Smooth muscle cell (in vitro differentiated cells): ENCODE measurements around the gene NAV2. TPM values are rescaled to one million over a fixed set of nuclear protein-coding genes. Genes with fewer than 3 reads are reported as not detected.

ENCODE experiments used
- DNase-seq: peaks from one replicate; lab custom pipeline; 2025; ENCODE audit not compliant: unreplicated experiment; lab: John Stamatoyannopoulos, UW
- H2AFZ ChIP-seq: fragments of 200-600 bp; sonication (generic); 2 replicates; pipeline ENCODE4 v1.6.0; 2016; ENCODE audit warnings: antibody characterized with exemption, low read depth, mild to moderate bottlenecking
- H3F3A ChIP-seq: fragments of 200-600 bp; sonication (generic); 2 replicates; pipeline ENCODE4 v1.6.0; 2017; ENCODE audit warnings: antibody characterized with exemption, low read depth
- H3K27ac ChIP-seq: fragments of 200-600 bp; sonication (generic); 2 replicates; pipeline ENCODE4 v1.5.1; 2016; ENCODE audit warnings: low read depth, mild to moderate bottlenecking
- H3K27me3 ChIP-seq: fragments of 200-600 bp; sonication (generic); 2 replicates; pipeline ENCODE4 v1.6.1; 2016; ENCODE audit warnings: low read depth, mild to moderate bottlenecking
- H3K36me3 ChIP-seq: fragments of 200-600 bp; sonication (generic); 2 replicates; pipeline ENCODE4 v1.5.1; 2016; ENCODE audit warnings: low read depth
- H3K4me1 ChIP-seq: fragments of 200-600 bp; sonication (generic); 2 replicates; pipeline ENCODE4 v1.5.1; 2016; ENCODE audit warnings: low read depth
- H3K4me2 ChIP-seq: fragments of 200-600 bp; sonication (generic); 2 replicates; pipeline ENCODE4 v1.6.0; 2016; ENCODE audit warnings: mild to moderate bottlenecking
- H3K4me3 ChIP-seq: fragments of 200-600 bp; sonication (generic); 2 replicates; pipeline ENCODE4 v1.5.1; 2016; ENCODE audit warnings: mild to moderate bottlenecking
- H3K79me2 ChIP-seq: fragments of 200-600 bp; sonication (generic); 2 replicates; pipeline ENCODE4 v1.6.0; 2016; ENCODE audit warnings: low read depth, mild to moderate bottlenecking
- H3K9ac ChIP-seq: fragments of 200-600 bp; sonication (generic); 2 replicates; pipeline ENCODE4 v1.6.0; 2016; ENCODE audit warnings: low read depth
- H3K9me3 ChIP-seq: fragments of 200-600 bp; sonication (generic); replicated peaks from 2 replicates; pipeline ENCODE4 v1.5.1; 2016; ENCODE audit warnings: low read depth
- H4K20me1 ChIP-seq: fragments of 200-600 bp; sonication (generic); 2 replicates; pipeline ENCODE4 v1.6.0; 2016; ENCODE audit warnings: low read depth
- WGBS: methylation state at CpG from one replicate; pipeline ENCODE4 v1.1.7; 2016; ENCODE audit warnings: low lambda C conversion rate; 5-methylcytosine and 5-hydroxymethylcytosine counted together
- polyA plus RNA-seq: library from polyadenylated mRNA; unstranded; fragments of >200 nt; fragmentation: Nextera tagmentation; extraction: Ambion mirVana; gene quantifications from 2 replicates; pipeline ENCODE4 v1.2.1, GENCODE V29; 2016
- total RNA-seq: library from RNA; depleted of rRNA; stranded (reverse); fragments of >200 nt; gene quantifications from 2 replicates; pipeline ENCODE4 v1.2.3, GENCODE V29; 2014
- TF ChIP-seq, protein P1 (sequence below): fragments of 200-600 bp; sonication (generic); IDR thresholded peaks from 2 replicates; pipeline ENCODE4 v1.5.1; 2017; ENCODE audit warnings: borderline replicate concordance, mild to moderate bottlenecking, antibody characterized with exemption; ENCODE audit not compliant: insufficient read depth, poor library complexity, severe bottlenecking

NAV2 gene
- total and polyA plus RNA-seq, 2 experiments from 2014 or later = 14.1 to 67.5 TPM

DNA sequence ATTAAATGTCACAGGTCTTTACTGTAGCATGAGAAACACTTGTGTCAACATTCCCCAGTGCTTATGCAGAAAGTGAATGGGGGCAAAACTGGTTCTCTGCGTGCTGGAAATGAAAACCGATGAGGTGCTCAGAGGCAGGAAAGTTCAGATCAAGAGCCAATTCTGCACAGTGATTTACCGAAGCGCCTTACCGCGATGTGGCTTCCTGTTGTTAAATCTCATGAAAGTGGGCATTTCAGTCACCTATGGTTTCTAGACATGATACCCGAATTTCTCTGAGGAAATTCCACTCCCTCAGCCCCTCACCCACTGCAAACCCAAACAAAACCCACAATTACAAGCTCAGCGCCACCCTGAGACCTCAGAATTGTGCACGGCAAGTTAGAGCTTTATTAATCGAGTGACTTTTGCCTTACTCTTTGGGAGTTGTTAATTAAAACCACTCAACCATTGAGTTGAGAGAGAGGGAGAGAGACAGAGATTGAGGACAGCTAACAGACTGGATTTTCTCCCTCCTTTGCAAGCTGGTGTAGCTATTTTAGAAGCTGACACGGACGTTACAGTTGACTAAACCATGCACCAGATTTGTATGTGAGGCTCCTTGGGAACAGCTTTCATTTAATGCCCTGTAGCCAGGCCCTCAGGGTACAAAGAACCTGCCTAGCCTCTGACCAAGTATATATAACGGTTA lies 251.2 kb downstream of the NAV2 start:
- DNase-seq = no peak
- no peak overlapping the region for H3K4me2 ChIP-seq
- H3K9me3 ChIP-seq = no peaks in the 10 kb centered on the region
- H3K4me1 ChIP-seq = no peaks in the 10 kb centered on the region
- H3K27ac ChIP-seq = no peak overlapping the region
- no peak overlapping the region for H3K9ac ChIP-seq
- TF ChIP-seq, protein P1, sequence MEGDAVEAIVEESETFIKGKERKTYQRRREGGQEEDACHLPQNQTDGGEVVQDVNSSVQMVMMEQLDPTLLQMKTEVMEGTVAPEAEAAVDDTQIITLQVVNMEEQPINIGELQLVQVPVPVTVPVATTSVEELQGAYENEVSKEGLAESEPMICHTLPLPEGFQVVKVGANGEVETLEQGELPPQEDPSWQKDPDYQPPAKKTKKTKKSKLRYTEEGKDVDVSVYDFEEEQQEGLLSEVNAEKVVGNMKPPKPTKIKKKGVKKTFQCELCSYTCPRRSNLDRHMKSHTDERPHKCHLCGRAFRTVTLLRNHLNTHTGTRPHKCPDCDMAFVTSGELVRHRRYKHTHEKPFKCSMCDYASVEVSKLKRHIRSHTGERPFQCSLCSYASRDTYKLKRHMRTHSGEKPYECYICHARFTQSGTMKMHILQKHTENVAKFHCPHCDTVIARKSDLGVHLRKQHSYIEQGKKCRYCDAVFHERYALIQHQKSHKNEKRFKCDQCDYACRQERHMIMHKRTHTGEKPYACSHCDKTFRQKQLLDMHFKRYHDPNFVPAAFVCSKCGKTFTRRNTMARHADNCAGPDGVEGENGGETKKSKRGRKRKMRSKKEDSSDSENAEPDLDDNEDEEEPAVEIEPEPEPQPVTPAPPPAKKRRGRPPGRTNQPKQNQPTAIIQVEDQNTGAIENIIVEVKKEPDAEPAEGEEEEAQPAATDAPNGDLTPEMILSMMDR = no peak
- peaks cover 12% of the 10 kb centered on the region for H3F3A ChIP-seq
- no peak overlapping the region for H3K4me3 ChIP-seq
- H3K79me2 ChIP-seq = no peaks in the 10 kb centered on the region
- H2AFZ ChIP-seq = no peak overlapping the region
- no peaks in the 10 kb centered on the region for H3K27me3 ChIP-seq
- H3K36me3 ChIP-seq = no peaks in the 10 kb centered on the region
- WGBS = 78% methylated on average over 13 of the region's 13 CpGs
- no peaks in the 10 kb centered on the region for H4K20me1 ChIP-seq

DNA sequence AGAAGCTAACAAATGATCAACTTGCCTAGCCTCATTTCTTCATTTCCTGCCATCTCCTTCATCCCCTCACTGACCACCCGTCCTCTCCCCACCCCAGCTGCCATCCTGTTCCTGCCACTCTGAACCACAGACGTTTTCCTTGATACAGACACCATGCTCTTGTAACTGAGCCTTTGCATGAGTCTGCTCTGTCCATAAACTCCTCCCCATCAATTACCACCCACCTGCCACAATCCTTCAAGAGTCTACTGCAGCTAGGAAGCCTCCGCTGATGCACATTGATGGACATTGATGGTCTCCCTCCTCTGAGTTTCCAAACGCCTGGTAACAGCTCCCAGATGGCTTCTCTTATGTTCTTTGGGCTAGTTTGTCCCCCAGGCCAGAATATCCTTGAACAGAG lies 253.8 kb downstream of the NAV2 start:
- no peak for DNase-seq
- Histone ChIP-seq H3K27ac (no peak overlapping the region), H3K4me1 (no peaks in the 10 kb centered on the region), H3K4me3 (no peak overlapping the region), H3K9me3 (no peaks in the 10 kb centered on the region), H4K20me1 (no peaks in the 10 kb centered on the region), H3K9ac (no peak overlapping the region), H3K79me2 (no peaks in the 10 kb centered on the region), H3K36me3 (no peaks in the 10 kb centered on the region), H3K4me2 (no peak overlapping the region), H3K27me3 (no peaks in the 10 kb centered on the region), H2AFZ (no peak overlapping the region), H3F3A (peaks cover 12% of the 10 kb centered on the region)
- TF ChIP-seq, protein P1 = no peak
- WGBS = 94% methylated on average over 4 of the region's 4 CpGs

- no peak overlapping the region for H3K27ac ChIP-seq
- no peaks in the 10 kb centered on the region for H3K36me3 ChIP-seq
Observed at GRCh38 chr11:19966927-19967326, 254.3 kb downstream of the NAV2 start.

More at GRCh38 chr11:19966927-19967326, 254.3 kb downstream of the NAV2 start:
- Histone ChIP-seq H3K9me3 (no peaks in the 10 kb centered on the region), H3K79me2 (no peaks in the 10 kb centered on the region), H3K4me3 (no peak overlapping the region), H3K4me1 (no peaks in the 10 kb centered on the region), H3K27me3 (no peaks in the 10 kb centered on the region), H3K4me2 (no peak overlapping the region), H3K9ac (no peak overlapping the region), H2AFZ (no peak overlapping the region), H4K20me1 (no peaks in the 10 kb centered on the region), H3F3A (peaks cover 12% of the 10 kb centered on the region)
- TF ChIP-seq, protein P1 = no peak
- no peak for DNase-seq
- WGBS = 95% methylated on average over 4 of the region's 4 CpGs
